OCI-LY3 (cell line): ENCODE results near the gene PJA2.

Experiments
- H2AFZ ChIP-seq: fragments of 200-600, 300-600 bp; shearing (Covaris generic); 2 replicates; pipeline ENCODE4 v1.6.0; 2014; ENCODE audit warnings: antibody characterized with exemption, low read depth, low read length
- H3K27ac ChIP-seq: fragments of 200-600, 300-600 bp; sonication (generic); 2 replicates; pipeline ENCODE4 v1.5.1; 2014; ENCODE audit warnings: mild to moderate bottlenecking, low read length, moderate library complexity, mixed read lengths
- H3K27me3 ChIP-seq: fragments of 200-600, 300-600 bp; sonication (generic); 2 replicates; pipeline ENCODE4 v1.6.1; 2014; ENCODE audit warnings: low read depth, low read length, mixed read lengths
- H3K36me3 ChIP-seq: fragments of 200-600, 300-600 bp; sonication (generic); replicated peaks from 2 replicates; pipeline ENCODE3; 2014; ENCODE audit warnings: low read depth, low read length, mixed read lengths
- H3K4me1 ChIP-seq: fragments of 300-600, 200-600 bp; sonication (generic); 2 replicates; pipeline ENCODE4 v1.6.1; 2014; ENCODE audit warnings: low read length, mixed read lengths
- H3K4me2 ChIP-seq: fragments of 200-600, 300-600 bp; sonication (generic); 2 replicates; pipeline ENCODE4 v1.6.1; 2014; ENCODE audit warnings: low read length, mixed read lengths
- H3K4me3 ChIP-seq: fragments of 300-600, 200-600 bp; sonication (generic); 2 replicates; pipeline ENCODE4 v1.5.1; 2014; ENCODE audit warnings: antibody characterized with exemption, mild to moderate bottlenecking, low read length, moderate library complexity
- H3K79me2 ChIP-seq: fragments of 300-600, 200-600 bp; shearing (Covaris generic); 2 replicates; pipeline ENCODE4 v1.6.1; 2014; ENCODE audit warnings: mild to moderate bottlenecking, low read length, mixed read lengths
- H3K9ac ChIP-seq: fragments of 300-600, 200-600 bp; shearing (Covaris generic); 2 replicates; pipeline ENCODE4 v1.6.0; 2014; ENCODE audit warnings: mild to moderate bottlenecking, low read length, moderate library complexity
- H3K9me3 ChIP-seq: fragments of 200-600, 300-600 bp; shearing (Covaris generic); 2 replicates; pipeline ENCODE4 v1.6.1; 2014; ENCODE audit warnings: low read length, mixed read lengths; ENCODE audit not compliant: insufficient read depth
- H4K20me1 ChIP-seq: fragments of 200-600, 300-600 bp; sonication (generic); 2 replicates; pipeline ENCODE4 v1.6.1; 2016; ENCODE audit warnings: low read length, mixed read lengths; ENCODE audit not compliant: insufficient read depth
- EZH2phosphoT487 ChIP-seq: fragments of 200-600 bp; shearing (Covaris generic); IDR thresholded peaks from 2 replicates; pipeline ENCODE4 v1.6.1; 2018; ENCODE audit warnings: antibody characterized with exemption, mixed run types, low read depth
- TF ChIP-seq, protein P1 (sequence below): fragments of 200-600, 300-600 bp; sonication (generic); IDR thresholded peaks from 2 replicates; pipeline ENCODE4 v1.5.1; 2014; ENCODE audit warnings: antibody characterized with exemption, low read length, low read depth

PJA2 gene

DNA sequence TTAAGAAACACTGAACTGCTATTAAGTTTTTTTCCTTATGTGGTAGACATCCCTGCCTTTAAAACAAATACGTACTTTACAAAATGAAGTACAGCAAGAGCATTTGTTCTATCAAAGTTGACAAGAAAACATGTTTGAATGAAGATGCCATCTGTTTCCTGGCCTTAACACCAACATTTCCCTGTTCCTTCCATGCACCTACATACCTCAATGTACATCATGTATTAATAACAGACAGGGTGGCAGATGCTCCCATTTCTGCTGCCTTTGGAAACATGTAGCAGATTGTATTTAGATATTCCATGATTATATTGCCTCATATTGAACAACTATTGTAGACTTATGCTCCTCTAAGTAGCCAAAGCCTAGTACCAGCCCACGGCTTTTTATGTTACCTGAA, 104.4 kb downstream of the PJA2 start:
- TF ChIP-seq, protein P1, sequence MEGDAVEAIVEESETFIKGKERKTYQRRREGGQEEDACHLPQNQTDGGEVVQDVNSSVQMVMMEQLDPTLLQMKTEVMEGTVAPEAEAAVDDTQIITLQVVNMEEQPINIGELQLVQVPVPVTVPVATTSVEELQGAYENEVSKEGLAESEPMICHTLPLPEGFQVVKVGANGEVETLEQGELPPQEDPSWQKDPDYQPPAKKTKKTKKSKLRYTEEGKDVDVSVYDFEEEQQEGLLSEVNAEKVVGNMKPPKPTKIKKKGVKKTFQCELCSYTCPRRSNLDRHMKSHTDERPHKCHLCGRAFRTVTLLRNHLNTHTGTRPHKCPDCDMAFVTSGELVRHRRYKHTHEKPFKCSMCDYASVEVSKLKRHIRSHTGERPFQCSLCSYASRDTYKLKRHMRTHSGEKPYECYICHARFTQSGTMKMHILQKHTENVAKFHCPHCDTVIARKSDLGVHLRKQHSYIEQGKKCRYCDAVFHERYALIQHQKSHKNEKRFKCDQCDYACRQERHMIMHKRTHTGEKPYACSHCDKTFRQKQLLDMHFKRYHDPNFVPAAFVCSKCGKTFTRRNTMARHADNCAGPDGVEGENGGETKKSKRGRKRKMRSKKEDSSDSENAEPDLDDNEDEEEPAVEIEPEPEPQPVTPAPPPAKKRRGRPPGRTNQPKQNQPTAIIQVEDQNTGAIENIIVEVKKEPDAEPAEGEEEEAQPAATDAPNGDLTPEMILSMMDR = no peak
- H2AFZ ChIP-seq = no peak overlapping the region
- H3K9me3 ChIP-seq = no peaks in the 10 kb centered on the region
- no peak overlapping the region for H3K27ac ChIP-seq
- H4K20me1 ChIP-seq = no peaks in the 10 kb centered on the region
- H3K4me3 ChIP-seq = no peak overlapping the region
- no peak overlapping the region for H3K4me2 ChIP-seq
- H3K4me1 ChIP-seq = no peaks in the 10 kb centered on the region
- H3K27me3 ChIP-seq = no peaks in the 10 kb centered on the region
- no peaks in the 10 kb centered on the region for H3K36me3 ChIP-seq
- no peaks in the 10 kb centered on the region for H3K79me2 ChIP-seq
- no peak overlapping the region for H3K9ac ChIP-seq

DNA sequence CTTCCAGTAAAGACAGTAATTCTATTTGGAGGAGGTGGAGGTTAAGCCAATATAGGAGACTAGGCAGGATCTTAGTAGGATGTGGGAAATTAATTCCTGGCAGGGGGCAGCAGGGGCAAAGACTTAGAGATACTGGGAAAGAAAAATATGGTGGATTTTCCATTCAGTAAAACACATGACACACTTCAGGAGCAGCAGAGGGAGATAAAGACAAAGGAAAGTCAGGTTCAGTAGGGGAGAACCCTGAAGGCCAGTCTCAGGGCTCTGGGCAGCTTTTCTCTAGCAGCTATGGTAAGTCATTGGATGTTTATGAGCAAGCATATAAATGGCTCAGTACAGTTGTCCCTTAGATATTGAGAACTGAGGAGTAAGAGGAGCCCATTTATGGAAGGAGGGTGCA, 105.5 kb downstream of the PJA2 start:
- no peak overlapping the region for H3K4me2 ChIP-seq
- H3K27ac ChIP-seq = no peak overlapping the region
- no peak for TF ChIP-seq EZH2phosphoT487
- TF ChIP-seq, protein P1 = no peak
- H4K20me1 ChIP-seq = no peaks in the 10 kb centered on the region
- H3K9ac ChIP-seq = no peak overlapping the region
- H2AFZ ChIP-seq = no peak overlapping the region
- no peaks in the 10 kb centered on the region for H3K79me2 ChIP-seq
- no peaks in the 10 kb centered on the region for H3K27me3 ChIP-seq
- H3K4me3 ChIP-seq = no peak overlapping the region
- H3K36me3 ChIP-seq = no peaks in the 10 kb centered on the region
- no peaks in the 10 kb centered on the region for H3K9me3 ChIP-seq
- H3K4me1 ChIP-seq = no peaks in the 10 kb centered on the region

- no peaks in the 10 kb centered on the region for H4K20me1 ChIP-seq
- no peaks in the 10 kb centered on the region for H3K27me3 ChIP-seq
- no peak overlapping the region for H3K4me3 ChIP-seq
- H3K9ac ChIP-seq = no peak overlapping the region
- no peak overlapping the region for H3K4me2 ChIP-seq
- TF ChIP-seq, protein P1 = no peak
- no peak for TF ChIP-seq EZH2phosphoT487
- no peak overlapping the region for H3K27ac ChIP-seq
- no peaks in the 10 kb centered on the region for H3K36me3 ChIP-seq
- no peak overlapping the region for H2AFZ ChIP-seq
- no peaks in the 10 kb centered on the region for H3K4me1 ChIP-seq
- no peaks in the 10 kb centered on the region for H3K9me3 ChIP-seq
- no peaks in the 10 kb centered on the region for H3K79me2 ChIP-seq
Observed at GRCh38 chr5:109300367-109300766, 109.4 kb downstream of the PJA2 start.

- Histone ChIP-seq H3K9me3 (no peaks in the 10 kb centered on the region), H3K27ac (no peak overlapping the region), H3K4me3 (no peak overlapping the region), H4K20me1 (no peaks in the 10 kb centered on the region), H3K4me2 (no peak overlapping the region), H3K4me1 (no peaks in the 10 kb centered on the region), H3K79me2 (no peaks in the 10 kb centered on the region), H2AFZ (no peak overlapping the region), H3K36me3 (no peaks in the 10 kb centered on the region), H3K9ac (no peak overlapping the region), H3K27me3 (no peaks in the 10 kb centered on the region)
- no peak for TF ChIP-seq EZH2phosphoT487
- TF ChIP-seq, protein P1 = no peak
Observed at GRCh38 chr5:109299557-109299956, 110.2 kb downstream of the PJA2 start.
